ENCODE measurements around the gene NUDT7.

DNA sequence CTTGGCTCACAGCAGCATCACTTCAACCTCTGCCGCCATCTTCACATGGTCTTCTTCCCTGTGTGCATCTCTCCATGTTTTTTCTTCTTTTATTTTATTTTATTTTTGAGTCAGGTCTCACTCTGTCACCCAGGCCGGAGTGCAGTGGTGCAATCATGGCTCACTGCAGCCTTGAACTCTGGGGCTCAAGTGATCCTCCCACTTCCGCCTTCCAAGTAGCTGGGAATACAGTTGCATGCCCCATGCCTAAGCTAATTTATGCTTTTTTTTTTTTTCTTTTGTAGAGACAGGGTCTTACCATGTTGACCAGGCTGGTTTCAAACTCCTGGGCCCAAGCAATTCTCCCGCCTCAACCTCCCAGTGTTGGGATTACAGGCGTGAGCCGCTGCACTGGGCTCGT lies 1.9 kb downstream of the NUDT7 start:
- no peak for TF ChIP-seq CTCF (IDR thresholded peaks at IDR 0.05)
- no peak for TF ChIP-seq POLR2A (IDR thresholded peaks at IDR 0.05; ENCODE audit: low read depth)
- no peak for TF ChIP-seq EP300 (IDR thresholded peaks at IDR 0.05)

Measured in esophagus muscularis mucosa (tissue), 4 donors.